Natural killer cell (primary cell): ENCODE measurements around the gene GFRA3. TPM values are rescaled to one million over a fixed set of nuclear protein-coding genes. Genes with fewer than 3 reads are reported as not detected.
"Not testable (repeated sequence)": the region's sequence is repeated elsewhere in the genome, so short reads cannot be mapped to it uniquely, and the experiment has no call there.

Source experiments
- ATAC-seq, 3 donors: fragments of 150-1000 bp in 2 of 3; fragments of 200-7000 bp in 1 of 3; cut with Tn5 transposase; 1 replicate in 1 of 3; 2 replicates in 2 of 3; pipeline ENCODE4 v1.10.0; 2021; ENCODE audit warnings: mild to moderate bottlenecking in 2 of 3, moderate library complexity in 2 of 3
- DNase-seq, 2 donors: peaks; one replicate each; pipeline versions ENCODE4 v3.0.0 to v3.0.0-alpha.2; 2013 to 2021; ENCODE audit warnings: mixed read lengths in 1 of 2
- H3K27ac ChIP-seq: one replicate; pipeline ENCODE4 v1.5.1; 2013; ENCODE audit warnings: mild to moderate bottlenecking, low read length
- H3K27me3 ChIP-seq: one replicate; pipeline ENCODE4 v1.6.1; 2013; ENCODE audit warnings: low read length; ENCODE audit not compliant: control insufficient read depth, insufficient read depth
- H3K36me3 ChIP-seq: one replicate; pipeline ENCODE4 v1.6.1; 2013; ENCODE audit warnings: low read length; ENCODE audit not compliant: control insufficient read depth, insufficient read depth
- H3K4me1 ChIP-seq: one replicate; pipeline ENCODE4 v1.6.1; 2013; ENCODE audit warnings: low read length; ENCODE audit not compliant: control insufficient read depth, insufficient read depth
- H3K4me3 ChIP-seq: one replicate; pipeline ENCODE4 v1.5.1; 2013; ENCODE audit warnings: low read length
- H3K9me3 ChIP-seq: one replicate; pipeline ENCODE4 v1.6.1; 2013; ENCODE audit warnings: low read length; ENCODE audit not compliant: control insufficient read depth, insufficient read depth
- H3K27ac Mint-ChIP-seq, 2 donors: one replicate each; pipeline ENCODE4 v1.8.0; 2022; ENCODE audit warnings: mild to moderate bottlenecking in 2 of 2, mixed read lengths in 2 of 2, moderate library complexity in 1 of 2
- H3K27me3 Mint-ChIP-seq, 2 donors: one replicate each; pipeline ENCODE4 v1.8.0; 2022; ENCODE audit warnings: low read depth in 2 of 2, mixed read lengths in 2 of 2
- H3K36me3 Mint-ChIP-seq: one replicate; pipeline ENCODE4 v1.8.0; 2022; ENCODE audit warnings: mixed read lengths
- H3K4me1 Mint-ChIP-seq, 2 donors: one replicate each; pipeline ENCODE4 v1.8.0; 2022; ENCODE audit warnings: mixed read lengths in 2 of 2
- H3K4me3 Mint-ChIP-seq: one replicate; pipeline ENCODE4 v1.8.0; 2022; ENCODE audit warnings: mild to moderate bottlenecking, moderate library complexity, mixed read lengths
- H3K9me3 Mint-ChIP-seq, 2 donors: one replicate each; pipeline ENCODE4 v1.8.0; 2022; ENCODE audit warnings: mixed read lengths in 2 of 2
- CTCF ChIP-seq: fragments of 200-600 bp; IDR thresholded peaks from one replicate; pipeline ENCODE4 v1.8.0; 2022; ENCODE audit warnings: antibody characterized with exemption
- WGBS: methylation state at CpG from one replicate; pipeline ENCODE4 v1.1.7; 2013; ENCODE audit warnings: missing lambda C conversion rate; ENCODE audit not compliant: insufficient coverage; 5-methylcytosine and 5-hydroxymethylcytosine counted together
- intact Hi-C: fragments of 100-400 bp; cut with micrococcal nuclease; formaldehyde crosslinking; loops from one replicate; pipeline ENCODE4 v1.14.2; 2022
- total RNA-seq, 4 donors: library from RNA; stranded (reverse); fragments of 120-200 nt in 1 of 4; gene quantifications; one replicate each; pipeline versions ENCODE4 v1.2.3 to v1.2.4, GENCODE V29; 2013 to 2022

The GFRA3 gene
- total RNA-seq, result not detected
- not detected for total RNA-seq (2013)

DNA sequence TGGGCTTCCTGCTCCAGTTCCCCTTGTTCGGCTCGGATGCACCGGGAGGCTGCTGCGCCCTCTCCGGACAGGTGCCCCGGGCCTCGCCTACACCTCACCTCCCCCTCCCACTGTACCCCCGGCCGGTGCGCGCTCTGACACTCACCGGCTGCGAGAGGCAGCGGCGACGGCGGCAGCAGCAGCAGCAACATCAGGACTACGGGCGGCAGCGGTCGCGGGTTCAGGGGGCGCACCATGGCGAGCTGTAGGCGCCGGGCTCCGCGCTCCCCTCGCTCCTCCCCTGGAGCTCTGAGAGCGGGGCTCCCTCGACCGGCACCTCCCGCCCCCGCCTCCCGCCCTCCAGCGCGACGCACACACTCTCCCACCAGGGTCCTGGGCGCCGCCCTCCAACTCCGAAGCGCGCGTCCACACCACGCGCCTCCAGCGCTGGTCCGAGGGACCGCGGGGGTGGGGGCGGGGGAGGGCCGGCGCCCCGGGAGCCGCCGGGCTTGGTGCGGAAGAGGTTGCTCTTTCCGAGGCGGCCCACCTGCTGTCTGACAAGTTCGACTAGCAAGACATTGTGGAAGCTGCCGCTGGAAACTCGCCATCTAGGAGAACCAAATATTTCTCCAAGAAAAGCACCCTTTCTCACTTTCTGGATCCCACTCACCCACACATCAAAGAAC is at the start of gene GFRA3:
TSS of gene GFRA3 (minus strand) at position 433 of the 665 bp plus-strand sequence. CDS start at position 236, 197 bp downstream.
- 2% methylated on average over 62 of the region's 62 CpGs for WGBS
- Mint-ChIP-seq H3K27ac (no peak within 1 kb of the TSS), H3K36me3 (no peaks in the 10 kb centered on the region), H3K4me3 (peak within 1 kb of the TSS; percentile 38), H3K9me3 (no peaks in the 10 kb centered on the region), H3K4me1 (peaks cover 4 to 5% of the 10 kb centered on the region in 2 donors), H3K27me3 (peaks cover 26 to 30% of the 10 kb centered on the region in 2 donors)
- intact Hi-C loops, result no loop called here
- no peak within 1 kb of the TSS for H3K4me3 ChIP-seq
- H3K4me1 ChIP-seq, result peaks cover 3% of the 10 kb centered on the region
- H3K36me3 ChIP-seq, result no peaks in the 10 kb centered on the region
- DNase-seq, result peak in 1 of 2 donors; percentile 8
- no peaks in the 10 kb centered on the region for H3K9me3 ChIP-seq
- H3K27ac ChIP-seq, result no peak within 1 kb of the TSS
- peaks cover 8% of the 10 kb centered on the region for H3K27me3 ChIP-seq
- peak in 2 of 3 donors; percentile 27 to 45 for ATAC-seq
- TF ChIP-seq CTCF, result no peak

- DNase-seq, intact Hi-C loops: not testable (repeated sequence)
Measured at GRCh38 chr5:138318211-138318610, 43.8 kb upstream of the GFRA3 start.

GRCh38 chr5:138316355-138316754 is 41.9 kb upstream of the GFRA3 start:
- no peak for ATAC-seq

More at GRCh38 chr5:138318211-138318610, 43.8 kb upstream of the GFRA3 start:
- H3K36me3 Mint-ChIP-seq, H3K4me1 ChIP-seq, H3K9me3 ChIP-seq, H3K9me3 Mint-ChIP-seq, H3K27me3 Mint-ChIP-seq, H3K4me3 Mint-ChIP-seq, H3K36me3 ChIP-seq, H3K27ac Mint-ChIP-seq, H3K27me3 ChIP-seq, ATAC-seq, H3K27ac ChIP-seq, H3K4me3 ChIP-seq, H3K4me1 Mint-ChIP-seq: not testable (repeated sequence)
- 100% methylated on average over 4 of the region's 4 CpGs for WGBS

More at GRCh38 chr5:138316355-138316754, 41.9 kb upstream of the GFRA3 start:
- Histone ChIP-seq H3K9me3 (no peaks in the 10 kb centered on the region), H3K27ac (no peak overlapping the region), H3K36me3 (no peaks in the 10 kb centered on the region), H3K4me1 (no peaks in the 10 kb centered on the region), H3K4me3 (no peak overlapping the region), H3K27me3 (no peaks in the 10 kb centered on the region)
- no peak for DNase-seq
- Mint-ChIP-seq H3K4me3 (no peak overlapping the region), H3K27ac (no peak overlapping the region), H3K36me3 (no peaks in the 10 kb centered on the region), H3K27me3 (no peaks in the 10 kb centered on the region), H3K4me1 (no peaks in the 10 kb centered on the region), H3K9me3 (no peaks in the 10 kb centered on the region)
- intact Hi-C loops, result no loop called here
- 100% methylated on average over 2 of the region's 3 CpGs for WGBS
- no peak for TF ChIP-seq CTCF
